ENCODE data around the gene CLASP1. TPM values are rescaled to one million over a fixed set of nuclear protein-coding genes. Genes with fewer than 3 reads are reported as not detected.
A peak's percentile ranks its signal among the peaks of the same experiment; 100 is the strongest.

Gene CLASP1
- total and polyA plus RNA-seq, 2 donors (not counting 3 experiments of a cell fraction or from before 2014, with no cell fraction given) = 10.0 to 57.9 TPM

DNA sequence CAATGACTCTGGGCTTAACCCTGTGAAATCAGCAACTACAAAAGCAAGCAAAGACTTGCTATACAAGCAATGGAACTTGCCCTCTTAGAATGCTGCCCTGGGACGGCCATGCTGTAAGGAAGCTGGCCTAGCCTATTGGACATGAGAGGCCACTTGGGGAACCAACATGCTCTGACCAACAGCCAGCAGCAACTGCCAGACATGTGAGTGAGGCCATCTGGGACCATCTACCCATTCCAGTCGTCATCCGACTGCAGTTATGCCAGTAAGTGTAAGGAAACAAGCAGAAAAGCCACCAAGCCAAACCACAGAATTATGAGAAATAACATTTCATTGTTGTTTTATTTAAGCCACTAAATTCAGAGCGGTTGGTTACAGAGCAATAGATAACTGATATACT is 40.9 kb downstream of the CLASP1 start:
- Histone ChIP-seq H4K20me1 (replicated peaks; ENCODE audit: control insufficient read depth, extremely low read depth, insufficient read depth, low read length) (peaks cover 2% of the 10 kb centered on the region), H3K9ac (replicated peaks; ENCODE audit: extremely low read depth, insufficient read depth, low read length) (no peak overlapping the region), H3K27me3 (ENCODE audit: control insufficient read depth in 2 of 2, insufficient read depth in 2 of 2, low read length in 2 of 2) (no peaks in the 10 kb centered on the region), H3K9me1 (replicated peaks; ENCODE audit: control insufficient read depth, extremely low read depth, insufficient read depth, low read length) (no peaks in the 10 kb centered on the region), H3K9me3 (replicated peaks; ENCODE audit: control insufficient read depth, insufficient read depth, low read length) (no peaks in the 10 kb centered on the region), H3K27ac (ENCODE audit: insufficient read depth, low read depth, low read length) (no peak overlapping the region), H3K4me2 (ENCODE audit: insufficient read depth, low read length) (peak overlapping the region; percentile 83), H3K4me3 (replicated peaks in 1 of 3; ENCODE audit: insufficient read depth in 1 of 3, low read depth in 1 of 3, low read length in 3 of 3) (no peak overlapping the region), H3K79me2 (ENCODE audit: control insufficient read depth, insufficient read depth, low read length) (peaks cover 49% of the 10 kb centered on the region), H3K4me1 (ENCODE audit: control insufficient read depth, extremely low read depth, insufficient read depth, low read length) (peaks cover 23% of the 10 kb centered on the region), H2AFZ (ENCODE audit: low read depth, low read length) (no peak overlapping the region), H3K36me3 (ENCODE audit: control insufficient read depth in 2 of 2, extremely low read depth in 1 of 2, insufficient read depth in 2 of 2, low read length in 2 of 2) (peaks cover 0 to 8% of the 10 kb centered on the region in 2 experiments)
- BruUV-seq (replicated peaks) = no TSS peak
- intact Hi-C loops (cut with micrococcal nuclease) (no loop called here), dilution Hi-C loops (cut with MboI; ENCODE audit: extremely low pct_ligation_motif_present, low sequenced_read_pairs) (no loop called here)
- TF ChIP-seq CTCF (IDR thresholded peaks at IDR 0.05; ENCODE audit: extremely low read depth in 1 of 2, insufficient read depth in 1 of 2, low read depth in 1 of 2, low read length in 2 of 2) (no peak), MYC (IDR thresholded peaks at IDR 0.05; ENCODE audit: low read depth, low read length) (no peak), EZH2 (IDR thresholded peaks at IDR 0.05; ENCODE audit: borderline replicate concordance, low read depth, low read length, severe bottlenecking) (no peak), POLR2AphosphoS5 (IDR thresholded peaks at IDR 0.05; ENCODE audit: insufficient read depth, low read depth, low read length) (no peak), FOS (IDR thresholded peaks at IDR 0.05; ENCODE audit: borderline replicate concordance, insufficient read depth, low read length) (no peak), GATA2 (IDR thresholded peaks at IDR 0.05; ENCODE audit: insufficient read depth, insufficient read length, low read depth, low read length) (no peak), JUN (IDR thresholded peaks at IDR 0.05; ENCODE audit: borderline replicate concordance, insufficient read depth, insufficient read length, low read depth) (no peak), POLR2A (IDR thresholded peaks at IDR 0.05; ENCODE audit: low read depth, low read length) (no peak)
- TF ChIP-seq, protein P1, sequence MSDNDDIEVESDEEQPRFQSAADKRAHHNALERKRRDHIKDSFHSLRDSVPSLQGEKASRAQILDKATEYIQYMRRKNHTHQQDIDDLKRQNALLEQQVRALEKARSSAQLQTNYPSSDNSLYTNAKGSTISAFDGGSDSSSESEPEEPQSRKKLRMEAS (IDR thresholded peaks at IDR 0.05; ENCODE audit: insufficient read depth, insufficient read length) = no peak
- POLR2A ChIA-PET = no interaction called here
- DNase-seq (ENCODE audit: low read depth, low spot score) (no peak), FAIRE-seq (no peak)
- CTCF ChIA-PET = interaction anchor here (1.0 kb wide), 1 partner anchor 39 kb away, joined by 4 read pairs; no protein-coding TSS in a partner anchor

Data from endothelial cell of umbilical vein (primary cell).